Testis (tissue), 2 donors: ENCODE data around the gene OCLN.
"Not testable (repeated sequence)": the region's sequence is repeated elsewhere in the genome, so short reads cannot be mapped to it uniquely, and the experiment has no call there.

Experiments
- CTCF ChIP-seq, 3 experiments: fragments of 450-650 bp in 2 of 3; fragments of 200-600 bp in 1 of 3; sonication (generic) in 1 of 3; IDR thresholded peaks; one replicate each; pipeline ENCODE4 v1.5.1; 2016 to 2019; ENCODE audit warnings: antibody characterized with exemption in 3 of 3, mild to moderate bottlenecking in 2 of 3, moderate library complexity in 1 of 3
- POLR2A ChIP-seq: fragments of 450-650 bp; IDR thresholded peaks from one replicate; pipeline ENCODE4 v1.6.1; 2017; ENCODE audit warnings: antibody characterized with exemption, mild to moderate bottlenecking, moderate library complexity

DNA sequence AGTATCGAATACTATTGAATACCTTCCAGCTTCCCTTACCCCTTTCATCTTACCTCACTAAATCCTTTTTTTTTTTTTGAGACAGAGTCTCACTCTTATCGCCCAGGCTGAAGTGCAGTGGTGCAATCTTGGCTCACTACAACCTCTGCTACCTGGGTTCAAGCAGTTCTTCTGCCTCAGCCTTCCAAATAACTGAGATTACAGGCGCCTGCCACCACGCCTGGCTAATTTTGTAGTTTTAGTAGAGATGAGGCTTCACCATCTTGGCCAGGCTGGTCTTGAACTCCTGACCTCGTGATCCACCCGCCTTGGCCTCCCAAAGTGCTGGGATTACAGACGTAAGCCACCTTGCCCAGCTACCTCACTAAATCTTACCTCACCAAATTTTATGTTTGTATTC lies 14.3 kb upstream of the OCLN start:
- TF ChIP-seq POLR2A; CTCF (IDR thresholded peaks at IDR 0.05): not testable (repeated sequence)
